Pancreas (tissue), 10 donors: ENCODE data around the gene XRCC1. TPM values are rescaled to one million over a fixed set of nuclear protein-coding genes. Genes with fewer than 3 reads are reported as not detected.

ENCODE experiments used
- ATAC-seq, 4 donors: fragments of 200-7000 bp; cut with Tn5 transposase; one replicate each; pipeline versions ENCODE4 v1.8.0 to v1.9.1; 2020; ENCODE audit warnings: mild to moderate bottlenecking in 4 of 4, moderate library complexity in 4 of 4
- DNase-seq, 6 donors: peaks; one replicate each; pipeline ENCODE4 v3.0.0-alpha.2; 2020
- FAIRE-seq: peaks from 2 replicates; lab custom pipeline; 2012; peaks lifted over from hg19 to GRCh38; lab: Jason Lieb, UNC
- H3K27ac ChIP-seq, 4 donors: fragments of 200-600 bp; sonication (generic); 1 replicate in 3 of 4; 2 replicates in 1 of 4; pipeline versions ENCODE4 v1.5.0 to v1.8.0; 2020
- H3K27me3 ChIP-seq, 4 donors: fragments of 200-600 bp; one replicate each; pipeline ENCODE4 v1.8.0; 2021
- H3K36me3 ChIP-seq, 3 donors: fragments of 200-600 bp; sonication (generic) in 1 of 3; one replicate each; pipeline versions ENCODE4 v1.5.0 to v1.8.0; 2020 to 2021
- H3K4me1 ChIP-seq, 3 donors: fragments of 200-600 bp; one replicate each; pipeline ENCODE4 v1.8.0; 2021
- H3K4me3 ChIP-seq, 4 donors: fragments of 200-600 bp; sonication (generic) in 2 of 4; one replicate each; pipeline versions ENCODE4 v1.5.0 to v1.8.0; 2020 to 2021
- H3K9me3 ChIP-seq, 4 donors: fragments of 200-600 bp; one replicate each; pipeline ENCODE4 v1.8.0; 2021
- CTCF ChIP-seq, 4 donors: fragments of 200-600 bp; sonication (generic) in 3 of 4; IDR thresholded peaks; one replicate each; pipeline versions ENCODE4 v1.5.0 to v1.8.0; 2021; ENCODE audit warnings: antibody characterized with exemption in 4 of 4
- WGBS, 2 donors: extraction: QIAGEN DNeasy Blood & Tissue Kit; methylation state at CpG; one replicate each; pipeline ENCODE4 v1.1.7; 2013; 5-methylcytosine and 5-hydroxymethylcytosine counted together
- intact Hi-C, 3 donors: fragments of 100-400 bp; cut with DNase I; formaldehyde crosslinking; loops; one replicate each; pipeline versions ENCODE4 v1.11.1 to v1.14.2; 2022
- polyA plus RNA-seq, 2 donors: library from polyadenylated mRNA; stranded (reverse); fragments of 200-250 nt; gene quantifications; one replicate each; pipeline ENCODE4 v1.2.3, GENCODE V29; 2013
- total RNA-seq, 6 donors: library from RNA; stranded (reverse); fragmentation: NEBNext Ultra II Directional in 4 of 6; extraction: Animal tissue kit (Norgen Biotek cat#: 25700) in 4 of 6; gene quantifications; one replicate each; pipeline versions ENCODE4 v1.2.1 to v1.2.4, GENCODE V29; 2021 to 2023
- donor health status: healthy with polysubstance abuse.
- donor health status: DM: no; HTN: no; CAD: no; lungs with moderate emphysema.
- donor health status: DM: no; HTN: no; CAD: no.
- donor health status: control.
- donor health status: control.
- donor health status: Bipolar disorder and iron deficiency.
- donor health status: DM: yes; HTN: yes; CAD: no.
- donor health status: DM: no; HTN: no; CAD: no.
- donor health status: DM: no; HTN: no; CAD: no.
- donor health status: DM: yes; HTN: yes; CAD: no.

XRCC1 gene
- 10 to 100 TPM in 5 of 6 donors, 1 to 10 TPM in 1; 9.3 to 13.5 (median 12.0) TPM for total RNA-seq
- 10 to 100 TPM; 15.0 to 19.3 TPM for polyA plus RNA-seq

- peak; percentile 96 to 99 (median 98) for DNase-seq
- FAIRE-seq, result peak; percentile 97
- intact Hi-C loops, result no loop called here
- H3K4me3 ChIP-seq, result peak within 1 kb of the TSS; percentile 51 to 82 (median 71)
- H3K36me3 ChIP-seq, result no peaks in the 10 kb centered on the region
- TF ChIP-seq CTCF (IDR thresholded peaks at IDR 0.05), result no peak
- 0% methylated on average over 51 of the region's 51 CpGs for WGBS, 2 donors
- no peaks in the 10 kb centered on the region for H3K27me3 ChIP-seq
- peak within 1 kb of the TSS; percentile 54 to 71 (median 60) for H3K27ac ChIP-seq
- peak; percentile 99 for ATAC-seq
- H3K4me1 ChIP-seq, result peaks cover 0 to 7% (median 7%) of the 10 kb centered on the region in 3 donors
- no peaks in the 10 kb centered on the region for H3K9me3 ChIP-seq
These were observed at the start of gene XRCC1, which contains the start of gene PINLYP for GRCh38 chr19:43575156-43575950. TSS of gene XRCC1 (minus strand) at chr19:43575527. CDS start at chr19:43575458, 69 bp downstream. TSS of gene PINLYP (plus strand) at chr19:43575801. CDS start at chr19:43577192, 1,391 bp downstream.

GRCh38 chr19:43624933-43625332, 49.6 kb upstream of the XRCC1 start:
- H3K4me3 ChIP-seq, result no peak overlapping the region
- no peak for TF ChIP-seq CTCF (IDR thresholded peaks at IDR 0.05)
- 61 to 65% methylated on average over 30 of the region's 30 CpGs for WGBS, 2 donors
- no peaks in the 10 kb centered on the region for H3K27me3 ChIP-seq
- ATAC-seq (peak in 3 of 4 donors; percentile 26 to 61 (median 27)), FAIRE-seq (no peak), DNase-seq (peak in 4 of 6 donors; percentile 35 to 74 (median 56))
- H3K9me3 ChIP-seq, result no peaks in the 10 kb centered on the region
- intact Hi-C loops, result no loop called here
- no peaks in the 10 kb centered on the region for H3K4me1 ChIP-seq
- no peak overlapping the region for H3K27ac ChIP-seq
- H3K36me3 ChIP-seq, result no peaks in the 10 kb centered on the region

- 91% methylated on average over 35 of the region's 35 CpGs for WGBS, 2 donors
- Histone ChIP-seq H3K27me3 (no peaks in the 10 kb centered on the region), H3K9me3 (no peaks in the 10 kb centered on the region), H3K4me1 (no peaks in the 10 kb centered on the region), H3K27ac (no peak overlapping the region), H3K36me3 (no peaks in the 10 kb centered on the region), H3K4me3 (no peak overlapping the region)
- no peak for FAIRE-seq
- DNase-seq, result no peak
- TF ChIP-seq CTCF (IDR thresholded peaks at IDR 0.05), result no peak
- intact Hi-C loops, result no loop called here
- ATAC-seq, result no peak
These were observed 48.8 kb upstream of the XRCC1 start for GRCh38 chr19:43623889-43624670.

- DNase-seq (no peak), ATAC-seq (no peak), FAIRE-seq (no peak)
- Histone ChIP-seq H3K36me3 (no peaks in the 10 kb centered on the region), H3K9me3 (no peaks in the 10 kb centered on the region), H3K27me3 (no peaks in the 10 kb centered on the region), H3K4me1 (peaks cover 0 to 7% (median 0%) of the 10 kb centered on the region in 3 donors), H3K27ac (no peak overlapping the region), H3K4me3 (no peak overlapping the region)
- intact Hi-C loops, result no loop called here
- whole genome bisulfite sequencing, 2 donors, result 86 to 88% methylated on average over 1 of the region's 1 CpG
- no peak for TF ChIP-seq CTCF (IDR thresholded peaks at IDR 0.05)
These were observed 47.6 kb upstream of the XRCC1 start for GRCh38 chr19:43622956-43623355.
